ENCODE data around the gene ZNF653.
"Not testable (repeated sequence)": the region's sequence is repeated elsewhere in the genome, so short reads cannot be mapped to it uniquely, and the experiment has no call there.

ZNF653 gene

GRCh38 chr19:11481534-11482383, 23.9 kb downstream of the ZNF653 start:
- DNase-seq (ENCODE audit: low read depth in 1 of 2, low spot score in 1 of 2) = peak in 1 of 2 donors; percentile 42

DNA sequence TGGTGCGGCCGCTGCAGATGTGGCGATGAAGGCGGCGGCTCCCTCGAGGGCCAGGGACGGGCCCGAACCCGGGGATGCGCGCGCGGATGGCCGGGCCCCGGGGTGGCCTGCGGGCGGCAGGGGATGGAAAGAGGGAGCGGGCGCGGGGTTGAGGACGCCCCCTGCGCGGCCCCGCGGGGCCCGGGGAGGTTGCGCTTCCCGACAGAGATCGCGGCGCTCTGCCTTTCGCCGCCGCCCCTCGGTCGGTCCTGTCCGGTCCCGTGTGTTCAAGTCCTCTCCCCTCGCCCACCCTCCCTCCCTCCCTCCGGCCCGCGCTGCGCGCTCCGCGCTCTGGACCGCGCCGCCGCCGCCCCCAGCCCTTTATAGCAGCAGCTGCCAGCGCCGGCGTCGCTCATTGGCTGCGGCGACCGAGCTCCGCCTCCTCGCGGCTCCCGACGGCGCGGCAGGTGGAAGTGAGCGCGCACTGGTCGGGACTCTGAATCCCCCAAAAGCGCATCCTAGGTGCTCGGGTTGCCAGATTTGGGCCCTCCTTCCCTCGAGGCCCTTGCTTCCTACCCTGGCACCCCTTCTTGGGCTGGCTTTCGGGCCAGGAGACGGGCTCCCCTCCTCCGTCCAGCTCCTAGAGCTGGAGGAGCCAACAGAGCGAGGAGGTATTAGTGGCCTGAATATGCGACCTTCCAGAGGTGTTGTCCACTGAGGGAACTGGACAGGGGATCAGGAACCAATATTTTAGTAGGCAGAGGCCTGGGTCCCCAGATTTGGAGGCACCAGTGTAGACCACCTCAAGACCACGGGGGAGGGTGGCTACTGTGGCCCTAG, 24.7 kb downstream of the ZNF653 start, which contains the start of gene ELAVL3:
ELAVL3 (minus strand) TSS at position 332 of the 819 bp plus-strand sequence. CDS start 438 bp downstream, outside the sequence.
- no peak for DNase-seq (ENCODE audit: low read depth in 1 of 2, low spot score in 1 of 2)

DNA sequence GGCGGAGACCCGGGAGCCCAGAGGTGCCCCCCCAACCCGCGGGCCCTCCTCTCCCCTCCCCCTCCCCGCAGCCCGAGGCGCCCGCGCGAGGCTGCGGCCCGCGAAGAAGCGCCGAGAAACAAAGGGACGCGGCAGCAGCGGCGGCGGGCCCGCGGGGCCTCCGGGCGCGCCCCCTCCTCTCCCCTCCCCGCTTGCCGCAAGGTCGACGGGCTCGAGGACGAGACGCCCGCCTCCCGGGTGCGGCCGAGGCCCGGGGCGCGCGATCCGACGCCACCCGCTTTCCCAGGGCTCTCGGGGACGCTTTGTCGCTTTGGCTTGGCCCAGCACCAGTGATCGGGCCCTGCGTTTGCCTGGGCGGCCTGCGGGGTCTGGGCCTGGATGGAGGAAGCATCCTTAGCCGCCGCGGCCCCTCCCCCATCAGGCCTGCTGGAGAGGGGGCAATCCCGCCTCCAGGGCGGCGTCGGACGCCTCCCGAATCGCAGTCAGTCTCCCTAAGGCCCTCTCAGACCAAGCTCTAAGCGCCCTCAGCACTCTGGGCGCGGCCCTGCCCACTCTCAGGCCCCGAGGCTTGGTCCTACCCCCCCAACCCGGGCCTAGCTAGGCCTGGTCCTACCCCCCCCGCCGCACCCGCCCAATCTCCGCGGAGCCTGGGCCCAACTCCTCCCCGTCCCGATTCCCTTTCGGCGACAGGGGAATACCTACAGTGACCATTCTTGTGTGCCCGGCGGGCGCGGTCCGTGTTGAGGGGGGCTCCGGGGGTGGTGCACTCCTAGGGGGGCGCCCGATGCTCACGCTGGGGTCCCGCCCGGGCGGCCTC, 25.5 kb downstream of the ZNF653 start:
- DNase-seq (ENCODE audit: low read depth in 1 of 2, low spot score in 1 of 2) = no peak

DNA sequence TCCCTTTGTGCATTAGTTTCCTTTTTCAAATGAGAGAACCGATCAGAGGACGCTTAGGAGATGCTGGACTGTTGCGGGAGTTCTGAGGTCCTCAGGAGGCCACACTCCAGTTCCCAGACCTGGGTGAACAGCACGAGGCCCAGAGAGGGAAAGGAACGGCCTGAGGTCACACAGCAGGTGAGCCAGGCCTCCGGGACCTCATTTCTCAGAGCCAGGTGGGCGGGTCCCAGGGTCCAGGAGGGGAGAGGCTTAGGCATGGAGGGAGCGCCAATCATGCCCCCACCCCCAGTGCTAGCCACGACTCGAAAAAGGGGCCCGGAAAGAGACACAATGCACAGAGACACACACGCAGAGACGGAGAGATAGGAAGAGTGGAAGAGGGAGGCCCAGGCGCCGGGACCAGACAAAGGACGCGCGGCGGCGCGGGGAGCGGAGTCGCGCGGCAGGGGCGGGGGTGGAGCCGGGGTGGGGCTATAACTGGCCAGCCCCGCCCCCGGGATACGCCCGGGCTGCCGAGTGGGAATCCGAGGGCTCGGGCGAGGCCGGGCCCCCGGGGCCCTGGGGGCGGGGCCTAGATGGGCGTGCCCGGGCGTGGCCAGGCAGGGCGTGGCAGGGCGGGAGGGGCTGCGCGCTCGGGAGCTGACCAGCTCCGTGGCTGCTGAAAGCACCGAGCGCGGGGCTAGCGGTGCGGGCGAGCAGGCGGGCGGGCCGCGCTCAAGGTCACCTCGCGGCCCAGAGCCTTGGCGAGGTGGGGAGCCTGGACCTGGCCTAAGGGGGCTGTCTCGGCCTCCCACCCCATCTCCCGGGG, 26.3 kb downstream of the ZNF653 start:
- DNase-seq (ENCODE audit: low read depth in 1 of 2, low spot score in 1 of 2) = no peak

DNA sequence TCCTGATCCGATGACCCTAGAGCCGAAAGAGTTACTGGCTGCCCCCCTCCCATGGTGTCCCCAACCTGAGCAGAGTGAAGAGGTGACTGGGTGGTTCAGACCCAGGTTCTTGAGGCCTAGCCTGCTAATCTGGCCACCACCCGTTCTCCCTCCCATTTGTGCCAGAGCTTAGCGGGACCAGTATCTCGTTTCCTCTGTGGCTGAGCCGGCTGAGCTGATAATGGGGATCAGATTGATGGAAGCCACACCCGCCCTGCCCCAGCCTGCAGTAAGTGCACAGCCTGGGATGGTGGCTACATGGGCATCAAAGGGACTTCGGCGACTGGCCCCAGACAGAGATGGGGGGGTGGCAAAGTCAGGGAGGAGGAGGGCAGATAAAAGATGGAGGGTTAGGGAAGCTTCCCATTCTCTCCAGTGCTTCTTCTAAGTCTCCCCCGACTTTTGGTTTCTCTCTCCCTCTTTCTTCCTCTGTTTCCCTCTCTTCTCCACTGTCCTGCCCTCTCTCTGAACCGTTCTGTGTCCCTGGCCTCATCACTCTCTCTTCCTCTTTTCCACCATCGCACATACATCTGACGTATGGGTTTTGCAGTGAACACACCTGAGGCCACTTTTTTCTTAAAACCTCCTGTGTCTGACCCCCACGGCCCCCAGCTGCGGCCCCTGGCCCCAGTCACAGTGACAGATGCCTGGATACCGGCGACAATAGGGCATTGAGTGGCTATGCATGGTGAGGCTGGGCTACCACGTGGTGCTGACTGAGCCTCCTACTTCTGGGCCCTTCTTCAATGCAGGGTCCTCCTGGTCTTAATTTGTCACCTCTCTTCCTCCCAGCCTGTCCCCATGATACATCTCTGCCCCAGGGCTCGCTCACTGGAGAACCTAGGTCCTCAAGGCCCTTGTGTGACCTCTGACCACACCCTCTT, 27.2 kb downstream of the ZNF653 start:
- no peak for DNase-seq (ENCODE audit: low read depth in 1 of 2, low spot score in 1 of 2)

GRCh38 chr19:11475861-11476260, 29.8 kb downstream of the ZNF653 start:
- no peak for DNase-seq (ENCODE audit: low read depth in 1 of 2, low spot score in 1 of 2)

DNA sequence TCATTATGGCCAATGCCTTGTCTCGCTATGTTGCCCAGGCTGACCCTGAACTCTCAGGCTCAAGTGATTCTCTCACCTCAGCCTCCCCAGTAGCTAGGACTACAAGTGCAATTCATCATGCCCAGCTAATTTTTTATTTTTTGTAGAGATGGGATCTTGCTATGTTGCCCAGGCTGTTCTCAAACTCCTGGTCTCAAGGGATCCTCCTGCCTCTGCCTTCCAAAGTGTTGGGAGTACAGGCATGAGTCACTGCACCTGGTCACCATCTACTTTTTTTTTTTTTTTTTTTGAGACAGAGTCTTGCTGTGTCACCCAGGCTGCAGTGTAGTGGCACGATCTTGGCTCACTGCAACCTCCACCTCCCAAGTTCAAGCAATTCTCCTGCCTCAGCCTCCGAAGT, 30.3 kb downstream of the ZNF653 start:
- DNase-seq (ENCODE audit: low read depth in 1 of 2, low spot score in 1 of 2) = not testable (repeated sequence)

DNA sequence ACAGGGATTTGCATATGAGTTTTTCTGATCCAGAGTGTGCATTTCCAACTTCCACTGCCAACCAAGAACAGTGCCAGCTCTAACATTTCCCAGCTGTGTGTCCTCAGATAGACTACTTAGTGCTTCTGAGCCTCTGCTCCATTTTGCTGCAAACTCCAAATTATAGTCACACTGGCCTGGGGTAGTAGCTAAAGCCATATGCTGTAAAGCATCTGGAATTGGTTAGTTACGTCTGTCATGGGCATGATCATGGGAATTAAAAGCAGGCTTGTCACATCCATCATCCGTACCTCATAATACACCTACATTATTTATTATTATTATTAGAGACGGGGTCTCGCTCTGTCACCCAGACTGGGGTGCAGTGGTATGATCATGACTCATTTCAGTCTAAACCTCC, 31.9 kb downstream of the ZNF653 start:
- DNase-seq (ENCODE audit: low read depth in 1 of 2, low spot score in 1 of 2) = no peak

- DNase-seq (ENCODE audit: low read depth in 1 of 2, low spot score in 1 of 2) = not testable (repeated sequence)
These were observed 37.3 kb downstream of the ZNF653 start for GRCh38 chr19:11468266-11468845.

DNA sequence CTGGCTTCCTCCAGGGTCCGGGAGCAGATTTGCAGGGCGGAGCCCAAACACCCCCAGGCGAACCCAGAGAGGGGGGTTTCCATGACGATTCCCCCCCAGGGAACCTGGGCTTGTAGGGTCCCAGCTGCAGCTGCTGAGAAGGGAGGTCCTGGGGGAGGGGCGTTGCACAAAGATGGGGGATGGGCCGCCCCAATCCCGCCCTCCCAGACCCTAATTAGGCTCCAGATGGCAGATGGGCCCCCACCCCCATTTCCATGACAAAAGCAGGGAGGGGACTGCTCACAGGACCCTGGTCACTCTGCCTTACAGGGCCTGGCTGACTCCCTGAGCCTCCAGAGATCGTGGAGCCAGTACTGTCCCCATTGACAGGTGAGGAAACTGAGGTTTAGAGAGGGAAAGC, 40.0 kb downstream of the ZNF653 start:
- no peak for DNase-seq (ENCODE audit: low read depth in 1 of 2, low spot score in 1 of 2)

DNA sequence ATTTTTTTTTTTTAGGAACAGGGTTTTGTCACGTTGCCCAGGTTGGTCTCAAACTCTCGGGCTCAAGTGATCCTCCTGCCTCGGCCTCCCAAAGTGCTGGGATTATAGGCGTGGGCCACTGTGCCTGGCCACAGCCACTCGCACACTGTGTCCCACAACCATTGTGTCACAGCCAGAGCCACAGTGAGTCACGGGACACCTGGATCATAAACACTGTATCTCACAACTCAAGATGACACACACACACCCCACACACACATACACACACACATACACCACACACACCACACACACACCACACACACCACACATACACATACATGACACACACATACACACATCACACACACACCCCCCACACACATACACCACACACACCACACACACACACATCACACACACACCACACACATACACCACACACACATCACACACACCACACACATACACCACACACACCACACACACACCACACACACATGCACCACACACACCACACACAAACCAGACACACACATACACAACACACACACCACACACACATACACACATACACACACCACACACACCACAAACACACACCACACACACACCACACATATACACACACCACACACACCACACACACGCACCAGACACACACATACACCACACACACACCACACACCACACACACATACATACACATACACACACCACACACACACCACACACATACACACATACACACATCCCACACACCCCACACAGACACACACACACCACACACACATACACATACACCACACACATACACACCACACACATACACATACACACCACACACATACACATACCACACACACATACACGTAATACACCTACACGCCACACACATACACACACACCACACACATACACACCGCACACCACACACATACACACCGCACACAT, 41.0 kb downstream of the ZNF653 start:
- no peak for DNase-seq (ENCODE audit: low read depth in 1 of 2, low spot score in 1 of 2)

DNA sequence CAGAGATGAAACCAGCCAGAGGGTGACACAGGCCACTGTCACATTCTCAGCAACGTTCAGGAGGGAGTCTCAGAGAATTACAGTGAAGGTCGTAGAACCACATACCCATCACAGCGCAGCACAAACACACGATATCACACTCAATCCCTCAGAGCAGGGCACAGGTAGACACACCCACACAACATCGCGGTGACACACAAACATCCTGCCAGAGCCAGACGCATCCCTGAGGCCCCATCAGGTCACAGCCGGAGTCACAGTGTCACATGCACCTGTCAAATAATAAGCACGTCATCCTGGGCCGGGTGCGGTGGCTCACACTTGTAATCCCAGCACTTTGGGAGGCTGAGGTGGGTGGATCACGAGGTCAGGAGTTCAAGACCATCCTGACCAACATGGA, 42.2 kb downstream of the ZNF653 start:
- no peak for DNase-seq (ENCODE audit: low read depth in 1 of 2, low spot score in 1 of 2)

GRCh38 chr19:11461453-11461852, 44.2 kb downstream of the ZNF653 start:
- no peak for DNase-seq (ENCODE audit: low read depth in 1 of 2, low spot score in 1 of 2)

DNA sequence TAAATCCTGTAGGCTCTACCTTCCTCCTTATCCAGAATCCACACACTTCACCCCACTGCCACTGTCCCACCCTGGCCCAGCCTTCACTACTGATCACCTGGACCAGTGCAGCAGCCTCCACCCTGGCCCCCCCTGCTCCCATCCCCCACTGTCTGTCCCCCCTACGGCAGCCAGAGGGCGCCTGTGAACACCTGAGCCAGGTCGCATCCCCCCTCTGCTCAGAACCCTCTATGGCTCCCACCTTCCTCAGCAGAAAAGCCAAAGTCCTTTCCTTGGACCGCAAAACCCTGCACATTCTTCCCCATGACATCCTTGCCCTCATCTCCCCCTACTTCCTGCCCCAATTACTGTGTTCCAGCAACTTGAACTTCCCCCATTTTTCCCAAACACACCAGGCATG, 45.4 kb downstream of the ZNF653 start:
- no peak for DNase-seq (ENCODE audit: low read depth in 1 of 2, low spot score in 1 of 2)

DNA sequence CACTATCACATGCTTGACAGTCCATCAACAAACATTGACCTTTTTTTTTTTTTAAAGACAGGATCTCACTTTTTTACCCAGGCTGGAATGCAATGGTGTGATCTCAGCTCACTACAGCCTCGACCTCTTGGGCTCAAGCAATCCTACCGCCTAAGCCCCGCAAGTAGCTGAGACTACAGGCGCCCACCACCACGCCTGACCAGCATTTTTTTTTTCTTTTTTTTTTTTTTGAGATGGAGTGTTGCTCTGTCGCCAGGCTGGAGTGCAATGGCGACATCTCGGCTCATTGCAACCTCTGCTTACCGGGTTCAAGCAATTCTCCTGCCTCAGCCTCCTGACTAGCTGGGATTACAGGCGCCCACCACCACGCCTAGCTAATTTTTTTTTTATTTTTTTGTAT, 46.7 kb downstream of the ZNF653 start:
- not testable (repeated sequence) for DNase-seq (ENCODE audit: low read depth in 1 of 2, low spot score in 1 of 2)

DNA sequence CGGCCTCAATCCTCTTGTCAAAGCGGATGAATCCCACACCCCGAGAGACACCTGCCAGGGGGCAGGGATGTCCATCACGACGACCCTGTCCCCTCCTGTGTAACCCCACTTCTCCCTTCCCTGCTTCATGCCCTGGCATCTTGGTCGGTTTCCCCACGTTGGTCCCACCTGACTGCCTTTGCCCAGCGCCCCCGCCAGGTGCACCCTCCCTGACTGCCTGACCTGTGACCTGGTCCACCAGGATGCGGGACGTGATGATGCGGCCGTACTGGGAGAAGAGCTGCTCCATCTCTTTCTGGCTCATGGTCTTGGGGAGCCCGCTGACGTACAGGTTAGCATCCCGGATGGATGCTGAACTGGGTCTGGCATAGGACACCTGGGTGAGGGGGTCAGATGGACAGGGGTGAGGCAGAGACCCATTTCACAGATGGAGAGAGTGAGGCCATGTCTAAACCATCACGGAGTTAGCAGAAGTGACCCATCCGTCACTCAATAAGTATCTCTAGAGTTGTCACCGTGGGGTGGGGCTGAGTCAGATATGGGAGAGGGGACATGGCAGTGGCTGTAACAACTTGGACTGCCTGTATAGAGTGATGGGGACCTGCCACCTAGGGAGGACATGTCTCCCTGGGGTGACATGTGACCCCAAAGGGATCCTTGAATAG, 47.3 kb downstream of the ZNF653 start:
- DNase-seq (ENCODE audit: low read depth in 1 of 2, low spot score in 1 of 2) = no peak

DNA sequence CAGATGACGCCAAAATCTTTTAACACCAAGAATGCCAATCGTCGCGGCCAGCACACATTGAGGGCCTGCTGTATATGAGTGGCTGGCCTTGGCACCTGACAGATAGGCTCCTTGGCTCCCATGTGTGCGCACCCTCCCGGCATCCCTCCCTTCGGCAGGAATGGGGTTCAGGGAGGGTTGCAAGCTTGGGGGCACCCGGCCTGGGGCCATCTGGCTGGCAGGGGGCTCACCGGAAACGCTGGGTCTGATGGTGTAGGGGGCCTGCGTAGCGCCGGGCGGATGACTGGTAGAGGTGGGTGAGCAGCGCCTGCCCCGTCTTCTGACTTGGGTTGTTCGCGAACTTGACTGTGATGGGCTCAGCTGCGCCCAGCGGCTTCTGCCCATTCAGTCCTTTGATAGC, 47.8 kb downstream of the ZNF653 start:
- no peak for DNase-seq (ENCODE audit: low read depth in 1 of 2, low spot score in 1 of 2)
